ENCODE data around the gene IQCH. TPM values are rescaled to one million over a fixed set of nuclear protein-coding genes. Genes with fewer than 3 reads are reported as not detected.

The IQCH gene
- total and polyA plus RNA-seq, 9 donors = 0.54 to 10.0 (median 0.84) TPM

- TF ChIP-seq CTCF (IDR thresholded peaks at IDR 0.05) = no peak
- TF ChIP-seq EP300 (IDR thresholded peaks at IDR 0.05) = no peak
- no peak for TF ChIP-seq POLR2A (IDR thresholded peaks at IDR 0.05)
- no peaks in the 10 kb centered on the region for H3K9me3 ChIP-seq
- H3K27ac ChIP-seq = no peak overlapping the region
- no peak overlapping the region for H3K4me3 ChIP-seq
- intact Hi-C loops (cut with DNase I) = no loop called here
- DNase-seq = no peak
- no peaks in the 10 kb centered on the region for H3K27me3 ChIP-seq
- no peaks in the 10 kb centered on the region for H3K36me3 ChIP-seq
- no peaks in the 10 kb centered on the region for H3K4me1 ChIP-seq (ENCODE audit: insufficient read depth)
These were observed 36.2 kb upstream of the IQCH start for GRCh38 chr15:67218428-67218827.

GRCh38 chr15:67219288-67219687, 35.3 kb upstream of the IQCH start:
- intact Hi-C loops (cut with DNase I) = no loop called here
- WGBS, 3 donors = 93 to 100% (median 98%) methylated on average over 2 of the region's 2 CpGs
- no peak overlapping the region for H3K4me3 ChIP-seq
- no peaks in the 10 kb centered on the region for H3K9me3 ChIP-seq
- no peak for DNase-seq
- H3K27me3 ChIP-seq = no peaks in the 10 kb centered on the region
- TF ChIP-seq CTCF (IDR thresholded peaks at IDR 0.05) (no peak), EP300 (IDR thresholded peaks at IDR 0.05) (no peak), POLR2A (IDR thresholded peaks at IDR 0.05) (no peak)
- H3K4me1 ChIP-seq (ENCODE audit: insufficient read depth) = no peaks in the 10 kb centered on the region
- no peaks in the 10 kb centered on the region for H3K36me3 ChIP-seq
- H3K27ac ChIP-seq = no peak overlapping the region

- H3K4me1 ChIP-seq (ENCODE audit: insufficient read depth) = no peaks in the 10 kb centered on the region
- 85 to 92% (median 90%) methylated on average over 3 of the region's 3 CpGs for WGBS, 3 donors
- intact Hi-C loops (cut with DNase I) = no loop called here
- no peak overlapping the region for H3K4me3 ChIP-seq
- H3K27ac ChIP-seq = no peak overlapping the region
- H3K9me3 ChIP-seq = no peaks in the 10 kb centered on the region
- no peak for DNase-seq
- TF ChIP-seq CTCF (IDR thresholded peaks at IDR 0.05) (no peak), POLR2A (IDR thresholded peaks at IDR 0.05) (no peak), EP300 (IDR thresholded peaks at IDR 0.05) (no peak)
- H3K36me3 ChIP-seq = no peaks in the 10 kb centered on the region
- H3K27me3 ChIP-seq = no peaks in the 10 kb centered on the region
These were observed 29.7 kb upstream of the IQCH start for GRCh38 chr15:67224889-67225288.

- Histone ChIP-seq H3K9me3 (no peaks in the 10 kb centered on the region), H3K4me1 (ENCODE audit: insufficient read depth) (no peaks in the 10 kb centered on the region), H3K4me3 (no peak overlapping the region), H3K27me3 (no peaks in the 10 kb centered on the region), H3K36me3 (no peaks in the 10 kb centered on the region), H3K27ac (no peak overlapping the region)
- intact Hi-C loops (cut with DNase I) = no loop called here
- TF ChIP-seq CTCF (IDR thresholded peaks at IDR 0.05) (no peak), EP300 (IDR thresholded peaks at IDR 0.05) (no peak), POLR2A (IDR thresholded peaks at IDR 0.05) (no peak)
- no peak for DNase-seq
- 92 to 99% (median 96%) methylated on average over 2 of the region's 2 CpGs for WGBS, 3 donors
These were observed 29.2 kb upstream of the IQCH start for GRCh38 chr15:67225336-67225735.

- H3K27ac ChIP-seq = no peak overlapping the region
- H3K9me3 ChIP-seq = no peaks in the 10 kb centered on the region
- WGBS, 3 donors = 97 to 100% (median 100%) methylated on average over 1 of the region's 1 CpG
- H3K27me3 ChIP-seq = no peaks in the 10 kb centered on the region
- H3K36me3 ChIP-seq = no peaks in the 10 kb centered on the region
- no peak for TF ChIP-seq CTCF (IDR thresholded peaks at IDR 0.05)
- no peak for TF ChIP-seq EP300 (IDR thresholded peaks at IDR 0.05)
- TF ChIP-seq POLR2A (IDR thresholded peaks at IDR 0.05) = no peak
- H3K4me3 ChIP-seq = no peak overlapping the region
- intact Hi-C loops (cut with DNase I) = no loop called here
- no peak for DNase-seq
- peaks cover under 1% of the 10 kb centered on the region for H3K4me1 ChIP-seq (ENCODE audit: insufficient read depth)
These were observed 27.2 kb upstream of the IQCH start for GRCh38 chr15:67227431-67227830.
